Mesendoderm (in vitro differentiated cells): Measurements from ENCODE around the gene SFR1.

Source experiments
- DNase-seq: peaks from one replicate; pipeline ENCODE4 v3.0.0; 2013
- H2AK5ac ChIP-seq: 2 replicates; pipeline ENCODE4 v1.6.1; 2013; ENCODE audit warnings: low read length, inconsistent platforms
- H2BK120ac ChIP-seq: 2 replicates; pipeline ENCODE4 v1.6.1; 2013; ENCODE audit warnings: low read depth, mild to moderate bottlenecking, low read length, moderate library complexity, mixed read lengths
- H2BK15ac ChIP-seq: replicated peaks from 2 replicates; pipeline ENCODE4 v1.6.1; 2013; ENCODE audit warnings: low read depth, mild to moderate bottlenecking, moderate library complexity
- H2BK5ac ChIP-seq: 2 replicates; pipeline ENCODE4 v1.6.1; 2013; ENCODE audit warnings: low read length, inconsistent platforms
- H3K18ac ChIP-seq: 2 replicates; pipeline ENCODE4 v1.6.1; 2013; ENCODE audit warnings: mild to moderate bottlenecking, low read length, mixed read lengths
- H3K23ac ChIP-seq: one replicate; pipeline ENCODE4 v1.6.1; 2013; ENCODE audit warnings: low read length
- H3K27ac ChIP-seq: 2 replicates; pipeline ENCODE4 v1.5.1; 2013; ENCODE audit warnings: low read depth, mild to moderate bottlenecking, inconsistent platforms, low read length, moderate library complexity
- H3K27me3 ChIP-seq: 2 replicates; pipeline ENCODE4 v1.6.1; 2013; ENCODE audit warnings: low read length, control low read depth, mild to moderate bottlenecking, inconsistent platforms; ENCODE audit not compliant: insufficient read depth, poor library complexity
- H3K36me3 ChIP-seq: 2 replicates; pipeline ENCODE4 v1.6.1; 2013; ENCODE audit warnings: low read length, inconsistent platforms; ENCODE audit not compliant: control insufficient read depth, insufficient read depth
- H3K4ac ChIP-seq: one replicate; pipeline ENCODE4 v1.6.1; 2013; ENCODE audit warnings: low read depth, mild to moderate bottlenecking, low read length, moderate library complexity
- H3K4me1 ChIP-seq: 2 replicates; pipeline ENCODE4 v1.6.1; 2013; ENCODE audit warnings: low read depth, low read length, inconsistent platforms; ENCODE audit not compliant: control insufficient read depth
- H3K4me2 ChIP-seq: 2 replicates; pipeline ENCODE4 v1.6.1; 2013; ENCODE audit warnings: low read length
- H3K4me3 ChIP-seq: 2 replicates; pipeline ENCODE4 v1.5.1; 2013; ENCODE audit warnings: mild to moderate bottlenecking, low read length
- H3K56ac ChIP-seq: one replicate; pipeline ENCODE4 v1.6.1; 2013; ENCODE audit warnings: low read length
- H3K79me1 ChIP-seq: 2 replicates; pipeline ENCODE4 v1.6.1; 2013; ENCODE audit warnings: low read length, inconsistent platforms
- H3K79me2 ChIP-seq: 2 replicates; pipeline ENCODE4 v1.6.1; 2013; ENCODE audit warnings: mild to moderate bottlenecking, low read length; ENCODE audit not compliant: control insufficient read depth, insufficient read depth
- H3K9ac ChIP-seq: 2 replicates; pipeline ENCODE4 v1.6.1; 2013; ENCODE audit warnings: low read length, inconsistent platforms
- H4K5ac ChIP-seq: one replicate; pipeline ENCODE4 v1.6.1; 2013; ENCODE audit warnings: low read length
- H4K8ac ChIP-seq: one replicate; pipeline ENCODE4 v1.6.1; 2013; ENCODE audit warnings: low read depth, mild to moderate bottlenecking, control low read depth, low read length, moderate library complexity
- WGBS: extraction: QIAGEN DNeasy Blood & Tissue Kit; methylation state at CpG from one replicate; pipeline ENCODE4 v1.1.7; 2013; ENCODE audit warnings: low lambda C conversion rate, missing lambda C conversion rate; ENCODE audit not compliant: insufficient coverage; ENCODE audit errors: extremely low coverage; 5-methylcytosine and 5-hydroxymethylcytosine counted together

Gene SFR1

DNA sequence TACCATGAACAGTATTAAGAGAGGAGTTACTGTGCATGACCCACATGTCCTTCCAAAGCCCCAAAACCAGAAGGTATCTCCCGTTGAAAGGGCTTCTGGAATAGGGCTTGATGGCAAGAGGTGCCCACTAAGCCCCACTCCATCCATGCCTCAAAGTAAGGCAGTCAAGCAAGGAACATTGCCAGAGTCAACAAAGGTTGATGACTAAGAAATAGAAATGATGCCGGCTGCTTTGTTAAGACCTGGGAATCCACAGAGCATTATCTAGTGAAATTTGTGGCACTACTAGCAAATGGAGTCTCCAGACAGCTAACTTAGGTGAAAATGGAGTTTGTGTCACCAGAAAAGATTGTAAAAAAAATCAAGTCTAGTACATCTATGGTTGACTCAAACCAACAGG, 6.2 kb downstream of the SFR1 start:
- Histone ChIP-seq H3K79me1 (no peaks in the 10 kb centered on the region), H3K9ac (no peak overlapping the region), H3K27ac (no peak overlapping the region), H3K36me3 (no peaks in the 10 kb centered on the region), H3K4me1 (peaks cover 2% of the 10 kb centered on the region), H3K56ac (no peak overlapping the region), H2AK5ac (no peak overlapping the region), H2BK15ac (no peak overlapping the region), H2BK5ac (no peak overlapping the region), H3K23ac (no peak overlapping the region), H3K18ac (no peak overlapping the region), H4K8ac (no peak overlapping the region), H2BK120ac (no peak overlapping the region), H4K5ac (no peak overlapping the region), H3K27me3 (no peaks in the 10 kb centered on the region), H3K4me2 (no peak overlapping the region), H3K4ac (no peak overlapping the region), H3K4me3 (no peak overlapping the region), H3K79me2 (no peaks in the 10 kb centered on the region)
- no CpG with 5 or more reads among the region's 2 CpGs for WGBS
- DNase-seq = no peak

DNA sequence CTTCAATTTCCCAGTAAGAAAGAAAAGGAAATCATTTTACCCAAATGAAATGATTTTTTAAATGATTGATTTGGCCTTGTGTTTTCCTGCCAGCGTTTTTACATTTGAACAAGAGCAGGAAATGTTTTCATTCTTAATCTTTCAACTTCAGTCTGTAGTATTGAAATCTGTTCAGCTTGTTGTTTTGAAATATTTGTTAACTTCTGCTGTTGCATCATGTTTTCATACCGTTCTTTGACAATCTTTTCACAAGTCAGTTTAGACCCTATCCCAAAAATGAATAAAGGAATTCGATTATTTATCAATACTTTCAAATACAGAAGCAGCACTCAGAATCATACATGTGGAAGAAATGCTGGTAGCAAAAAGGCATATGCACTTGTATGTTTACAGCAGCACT, 8.1 kb downstream of the SFR1 start:
- Histone ChIP-seq H4K8ac (no peak overlapping the region), H3K18ac (no peak overlapping the region), H3K4me3 (no peak overlapping the region), H2BK5ac (no peak overlapping the region), H3K56ac (no peak overlapping the region), H3K4ac (no peak overlapping the region), H3K79me1 (no peaks in the 10 kb centered on the region), H3K27ac (no peak overlapping the region), H3K36me3 (no peaks in the 10 kb centered on the region), H2BK120ac (no peak overlapping the region), H3K4me1 (peaks cover 2% of the 10 kb centered on the region), H3K9ac (no peak overlapping the region), H3K4me2 (no peak overlapping the region), H3K23ac (no peak overlapping the region), H4K5ac (no peak overlapping the region), H2BK15ac (no peak overlapping the region), H2AK5ac (no peak overlapping the region), H3K27me3 (no peaks in the 10 kb centered on the region), H3K79me2 (no peaks in the 10 kb centered on the region)
- DNase-seq = no peak
- no CpG with 5 or more reads among the region's 3 CpGs for WGBS

DNA sequence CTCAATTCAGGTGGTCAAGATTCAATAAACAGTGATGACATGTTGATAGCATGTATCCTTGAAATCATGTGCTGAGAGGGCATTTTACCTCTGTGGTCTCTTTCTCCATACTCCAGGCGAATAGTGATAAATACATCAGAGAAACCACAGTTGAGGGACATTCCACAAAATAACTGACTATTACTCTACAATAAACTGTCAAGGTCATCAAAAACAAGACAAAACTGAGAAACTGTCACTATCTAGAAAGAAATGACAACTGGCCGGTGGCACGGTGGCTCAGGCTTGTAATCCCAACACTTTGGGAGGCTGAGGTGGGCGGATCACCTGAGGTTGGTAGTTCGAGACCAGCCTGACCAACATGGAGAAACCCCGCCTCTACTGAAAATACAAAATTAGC, 16.2 kb downstream of the SFR1 start:
- WGBS = no CpG with 5 or more reads among the region's 6 CpGs
- no peaks in the 10 kb centered on the region for H3K4me1 ChIP-seq
- no peak overlapping the region for H3K23ac ChIP-seq
- H2BK120ac ChIP-seq = no peak overlapping the region
- no peaks in the 10 kb centered on the region for H3K36me3 ChIP-seq
- H4K5ac ChIP-seq = no peak overlapping the region
- H3K4ac ChIP-seq = no peak overlapping the region
- H2AK5ac ChIP-seq = no peak overlapping the region
- no peak overlapping the region for H2BK5ac ChIP-seq
- H3K27ac ChIP-seq = no peak overlapping the region
- H4K8ac ChIP-seq = no peak overlapping the region
- H3K9ac ChIP-seq = no peak overlapping the region
- no peaks in the 10 kb centered on the region for H3K79me2 ChIP-seq
- no peaks in the 10 kb centered on the region for H3K79me1 ChIP-seq
- H3K27me3 ChIP-seq = no peaks in the 10 kb centered on the region
- H3K18ac ChIP-seq = no peak overlapping the region
- no peak overlapping the region for H2BK15ac ChIP-seq
- H3K4me3 ChIP-seq = no peak overlapping the region
- no peak for DNase-seq
- H3K56ac ChIP-seq = no peak overlapping the region
- H3K4me2 ChIP-seq = no peak overlapping the region

DNA sequence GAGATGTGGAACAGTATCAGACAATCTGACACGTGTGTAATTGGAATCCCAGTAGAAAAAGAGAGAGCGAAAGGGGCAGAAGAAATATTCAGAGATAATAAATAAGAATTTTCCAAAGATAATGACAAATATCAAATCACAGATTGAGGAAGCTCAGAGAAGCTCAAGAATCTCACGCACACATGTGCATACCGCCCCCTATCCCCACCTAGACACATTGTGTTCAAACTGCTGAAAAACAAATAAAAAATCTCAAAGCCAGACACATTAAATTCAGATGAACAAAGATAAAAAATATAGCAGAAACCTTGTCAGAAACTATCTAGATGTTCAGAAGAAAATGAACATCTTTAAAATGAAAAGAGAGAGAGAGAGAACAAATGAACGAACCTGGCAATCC, 17.2 kb downstream of the SFR1 start:
- Histone ChIP-seq H3K36me3 (no peaks in the 10 kb centered on the region), H3K4me2 (no peak overlapping the region), H4K8ac (no peak overlapping the region), H2BK5ac (no peak overlapping the region), H4K5ac (no peak overlapping the region), H2AK5ac (no peak overlapping the region), H3K23ac (no peak overlapping the region), H3K4me3 (no peak overlapping the region), H3K9ac (no peak overlapping the region), H3K79me1 (no peaks in the 10 kb centered on the region), H3K27me3 (no peaks in the 10 kb centered on the region), H2BK120ac (no peak overlapping the region), H2BK15ac (no peak overlapping the region), H3K4ac (no peak overlapping the region), H3K79me2 (no peaks in the 10 kb centered on the region), H3K56ac (no peak overlapping the region), H3K27ac (no peak overlapping the region), H3K18ac (no peak overlapping the region), H3K4me1 (peaks cover 3% of the 10 kb centered on the region)
- WGBS = no CpG with 5 or more reads among the region's 5 CpGs
- no peak for DNase-seq

DNA sequence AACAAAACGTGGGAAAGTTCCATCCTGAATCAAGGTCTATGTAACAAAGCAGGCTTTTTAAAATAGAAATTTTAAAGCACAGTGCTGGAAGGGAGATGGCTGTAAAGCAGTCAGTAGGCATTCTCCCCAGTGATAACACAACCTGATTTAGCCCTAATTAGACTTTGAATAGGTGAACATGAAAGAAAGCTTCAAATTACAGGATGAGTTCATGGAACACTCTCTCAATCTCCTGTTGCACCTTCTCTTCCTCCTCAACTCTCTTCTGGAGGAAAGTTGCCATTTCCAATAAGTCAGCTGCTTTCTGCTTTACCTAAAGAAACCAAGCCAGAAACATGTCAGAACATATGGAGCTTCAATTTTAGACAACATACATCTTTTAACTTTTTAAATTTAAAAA, 20.1 kb downstream of the SFR1 start:
- Histone ChIP-seq H3K79me1 (no peaks in the 10 kb centered on the region), H2BK120ac (no peak overlapping the region), H3K18ac (no peak overlapping the region), H3K9ac (no peak overlapping the region), H3K56ac (no peak overlapping the region), H2BK15ac (no peak overlapping the region), H3K4me3 (no peak overlapping the region), H3K27ac (no peak overlapping the region), H3K4me2 (no peak overlapping the region), H3K79me2 (no peaks in the 10 kb centered on the region), H3K4me1 (peaks cover 3% of the 10 kb centered on the region), H4K5ac (no peak overlapping the region), H2AK5ac (no peak overlapping the region), H3K36me3 (no peaks in the 10 kb centered on the region), H2BK5ac (no peak overlapping the region), H3K23ac (no peak overlapping the region), H3K27me3 (no peaks in the 10 kb centered on the region), H3K4ac (no peak overlapping the region), H4K8ac (no peak overlapping the region)
- WGBS = no CpG with 5 or more reads among the region's 1 CpG
- DNase-seq = no peak

DNA sequence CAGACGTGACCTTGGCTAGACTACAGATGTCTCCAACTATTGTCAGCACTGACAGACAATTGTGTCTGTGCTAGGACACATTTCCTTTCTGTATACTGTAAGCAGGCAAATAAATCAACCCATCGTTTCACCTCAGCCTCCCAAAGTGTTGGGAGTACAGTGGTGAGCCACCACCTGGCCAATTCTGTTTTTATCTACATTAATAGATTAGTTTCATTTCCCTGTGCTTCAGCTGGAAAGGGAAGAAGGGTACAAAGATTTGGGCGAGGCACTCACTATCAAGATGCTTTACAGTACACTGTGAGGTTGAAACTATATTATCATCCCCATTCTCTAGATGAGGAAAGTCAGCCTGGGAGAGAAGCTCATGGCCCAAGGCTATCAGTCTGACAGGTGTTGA, 21.9 kb downstream of the SFR1 start:
- H2BK15ac ChIP-seq = no peak overlapping the region
- H2BK120ac ChIP-seq = peak overlapping the region; percentile 61
- no peak overlapping the region for H3K23ac ChIP-seq
- no peaks in the 10 kb centered on the region for H3K79me1 ChIP-seq
- no peak overlapping the region for H3K56ac ChIP-seq
- no peak overlapping the region for H2AK5ac ChIP-seq
- no peak overlapping the region for H4K5ac ChIP-seq
- DNase-seq = no peak
- peaks cover 3% of the 10 kb centered on the region for H3K4me1 ChIP-seq
- no peak overlapping the region for H3K27ac ChIP-seq
- H3K9ac ChIP-seq = no peak overlapping the region
- H3K4me3 ChIP-seq = no peak overlapping the region
- no peak overlapping the region for H2BK5ac ChIP-seq
- no peaks in the 10 kb centered on the region for H3K79me2 ChIP-seq
- WGBS = no CpG with 5 or more reads among the region's 3 CpGs
- no peaks in the 10 kb centered on the region for H3K36me3 ChIP-seq
- no peaks in the 10 kb centered on the region for H3K27me3 ChIP-seq
- H3K18ac ChIP-seq = no peak overlapping the region
- H3K4ac ChIP-seq = peak overlapping the region; percentile 10
- H4K8ac ChIP-seq = no peak overlapping the region
- no peak overlapping the region for H3K4me2 ChIP-seq
